Amniotic stem cell (primary cell): Measurements from ENCODE around the gene CDY1B.
"Not testable (repeated sequence)": the region's sequence is repeated elsewhere in the genome, so short reads cannot be mapped to it uniquely, and the experiment has no call there.

ENCODE experiments used
- DNase-seq: peaks from one replicate; lab custom pipeline; 2025; lab: John Stamatoyannopoulos, UW

The CDY1B gene, protein sequence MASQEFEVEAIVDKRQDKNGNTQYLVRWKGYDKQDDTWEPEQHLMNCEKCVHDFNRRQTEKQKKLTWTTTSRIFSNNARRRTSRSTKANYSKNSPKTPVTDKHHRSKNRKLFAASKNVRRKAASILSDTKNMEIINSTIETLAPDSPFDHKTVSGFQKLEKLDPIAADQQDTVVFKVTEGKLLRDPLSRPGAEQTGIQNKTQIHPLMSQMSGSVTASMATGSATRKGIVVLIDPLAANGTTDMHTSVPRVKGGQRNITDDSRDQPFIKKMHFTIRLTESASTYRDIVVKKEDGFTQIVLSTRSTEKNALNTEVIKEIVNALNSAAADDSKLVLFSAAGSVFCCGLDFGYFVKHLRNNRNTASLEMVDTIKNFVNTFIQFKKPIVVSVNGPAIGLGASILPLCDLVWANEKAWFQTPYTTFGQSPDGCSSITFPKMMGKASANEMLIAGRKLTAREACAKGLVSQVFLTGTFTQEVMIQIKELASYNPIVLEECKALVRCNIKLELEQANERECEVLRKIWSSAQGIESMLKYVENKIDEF

DNA sequence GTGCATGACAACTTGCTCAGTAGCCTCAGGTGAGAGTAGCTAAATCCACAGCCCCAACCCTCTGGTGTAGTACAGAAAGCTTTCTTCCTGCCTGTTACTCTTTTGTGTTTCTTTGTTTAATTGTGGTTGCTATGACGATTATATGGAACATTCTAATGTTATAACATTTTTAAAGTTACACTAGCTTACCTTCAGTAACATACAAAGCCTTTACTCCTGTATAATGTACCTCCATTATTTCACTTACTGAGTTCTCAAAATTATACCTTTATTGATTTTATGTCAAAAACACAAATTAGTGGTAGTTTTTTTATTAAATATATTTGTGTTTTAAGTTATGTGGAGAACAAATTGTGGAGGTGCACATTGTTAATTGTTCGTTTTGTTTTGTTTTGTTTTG lies at the start of gene CDY1B:
CDY1B (minus strand) TSS at position 101 of the 400 bp plus-strand sequence. CDS start 331 bp downstream, outside the sequence.
- not testable (repeated sequence) for DNase-seq

DNA sequence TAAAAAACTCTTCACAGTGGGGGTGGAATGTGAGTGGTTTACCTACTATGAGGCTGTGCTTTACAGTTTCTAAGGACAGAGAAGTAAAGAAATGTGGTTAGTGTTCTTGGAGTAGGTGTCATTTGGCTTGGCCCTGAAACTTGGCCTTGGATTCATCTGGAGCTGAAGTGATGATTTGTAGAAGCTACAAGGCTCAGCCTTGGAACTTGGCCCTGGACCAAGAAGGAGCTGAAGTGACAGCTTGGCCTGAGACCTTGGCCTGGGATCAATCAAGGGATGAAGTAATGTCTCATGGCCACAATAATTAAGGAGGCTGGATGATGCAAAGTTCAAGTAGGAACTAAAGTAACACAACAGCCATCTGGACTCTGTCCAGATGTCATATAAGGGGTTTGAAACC lies 1.7 kb upstream of the CDY1B start:
- DNase-seq: not testable (repeated sequence)

DNA sequence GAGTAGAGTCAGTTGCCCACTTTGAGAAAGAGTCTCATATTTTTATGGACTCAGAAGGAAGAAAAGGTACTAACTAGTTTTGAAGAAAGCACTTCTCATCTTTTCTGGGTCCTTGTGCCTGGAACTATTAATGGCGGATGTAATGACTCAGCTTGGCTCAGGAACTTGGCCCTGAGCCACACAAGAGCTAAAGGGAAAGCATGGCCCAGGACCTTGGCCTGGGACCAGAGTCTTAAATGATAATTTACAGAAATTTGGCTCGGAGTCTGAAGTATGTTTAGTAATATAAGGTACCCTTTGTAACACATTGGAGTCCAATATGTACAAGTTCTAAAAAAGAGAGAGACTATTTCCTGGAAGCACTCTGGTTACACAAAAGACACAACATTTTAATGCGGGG lies 4.6 kb downstream of the CDY1B start:
- DNase-seq: not testable (repeated sequence)

DNA sequence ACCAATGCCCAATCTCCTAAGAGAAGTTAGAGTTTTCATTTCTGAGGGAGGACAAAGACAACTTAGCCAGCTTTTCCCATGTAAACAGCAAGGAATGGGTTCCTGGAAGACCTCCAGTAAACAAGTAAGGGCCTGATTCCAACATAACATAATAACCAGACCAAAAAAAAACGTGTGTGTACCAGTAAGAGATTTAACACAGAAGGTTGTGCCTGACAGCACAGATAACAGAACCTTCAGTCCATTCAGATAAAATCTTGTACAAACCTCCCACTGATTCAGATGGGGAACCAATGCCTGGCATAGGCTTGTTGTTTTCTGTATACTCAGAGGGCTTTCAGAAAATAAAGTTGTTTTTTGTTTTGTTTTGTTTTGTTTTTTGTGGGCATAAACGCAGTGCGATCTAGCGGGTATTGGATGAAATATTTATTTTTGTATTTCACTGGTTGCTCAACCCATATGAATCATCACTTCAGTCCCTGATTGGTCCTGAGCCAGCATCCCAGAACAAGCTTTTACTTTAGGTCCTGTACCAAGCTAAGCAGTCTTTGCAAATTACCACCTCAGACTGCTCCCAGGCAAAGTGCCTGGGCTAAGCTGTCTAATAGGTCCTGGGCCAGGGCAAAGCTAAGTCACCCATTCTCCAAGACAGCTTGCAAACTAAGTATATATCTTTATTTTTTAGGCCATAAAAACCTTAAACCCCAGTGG lies 8.7 kb downstream of the CDY1B start:
- DNase-seq: not testable (repeated sequence)

DNA sequence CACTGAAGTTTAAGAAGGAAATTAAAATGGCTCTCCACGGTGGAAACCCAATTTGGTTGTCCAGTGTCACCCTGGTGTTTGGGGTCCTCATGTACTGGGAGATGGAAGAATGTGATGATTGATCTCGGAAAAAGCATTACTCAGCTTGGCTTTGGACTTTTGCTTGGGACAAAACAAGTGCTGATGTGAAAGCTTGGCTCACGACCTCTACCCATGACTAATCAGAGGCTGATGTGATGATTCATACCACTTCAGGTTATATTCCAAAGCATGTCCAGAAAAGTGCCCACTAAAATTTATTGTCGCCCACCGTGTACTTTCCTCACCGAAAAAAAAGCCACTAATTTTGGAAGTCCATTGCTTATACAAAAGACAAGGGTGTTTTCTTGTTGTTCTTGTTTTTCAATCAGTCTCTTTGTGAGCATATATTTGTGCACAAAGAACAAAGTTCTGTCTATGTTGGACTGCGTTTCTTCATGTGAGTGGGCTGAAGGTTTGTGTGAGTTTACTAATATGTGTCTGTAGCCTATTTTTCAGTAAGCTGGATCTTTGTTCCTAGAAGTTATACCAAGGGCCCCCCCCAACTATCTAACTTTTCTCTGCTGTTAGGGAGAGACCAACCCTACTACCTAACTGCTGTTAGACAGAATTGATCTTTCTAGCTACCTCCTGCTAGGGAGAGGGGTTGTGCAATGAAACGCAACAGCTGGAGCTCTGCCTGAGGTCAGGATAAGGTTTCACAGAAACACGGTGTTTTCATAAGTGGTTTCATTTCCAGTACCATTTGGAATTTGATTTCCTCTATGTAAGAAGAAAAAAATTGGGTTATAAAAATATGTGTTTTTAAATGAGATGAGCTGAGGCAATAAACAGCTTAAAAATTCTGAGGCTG lies 21.4 kb downstream of the CDY1B start:
- DNase-seq: not testable (repeated sequence)
